RKO (cell line): ENCODE measurements around the gene NDOR1.

Experiments used
- DNase-seq: peaks from one replicate; pipeline ENCODE4 v3.0.0-alpha.2; 2016; ENCODE audit warnings: low spot score

Gene NDOR1

GRCh38 chr9:137262909-137263285 lies 57.4 kb downstream of the NDOR1 start:
- DNase-seq = no peak

- no peak for DNase-seq
Measured at GRCh38 chr9:137263506-137263905, 58.0 kb downstream of the NDOR1 start.

GRCh38 chr9:137264067-137264466 lies 58.6 kb downstream of the NDOR1 start:
- DNase-seq = no peak

GRCh38 chr9:137265496-137266161 lies 60.1 kb downstream of the NDOR1 start:
- DNase-seq = no peak

GRCh38 chr9:137266162-137266527 lies 60.6 kb downstream of the NDOR1 start:
- DNase-seq = no peak
